LNCaP clone FGC (cell line): ENCODE data around the gene PTPRD.

Experiments
- DNase-seq: peaks from one replicate; pipeline ENCODE4 v3.0.0-alpha.2; 2011; ENCODE audit warnings: low read depth
- H3K4me3 ChIP-seq: 2 replicates; pipeline ENCODE4 v1.5.1; 2011; ENCODE audit warnings: mild to moderate bottlenecking, low read depth, low read length, control low read depth
- TF ChIP-seq, protein P1 (sequence below): IDR thresholded peaks from 2 replicates; pipeline ENCODE4 v1.5.1; 2012; ENCODE audit warnings: mild to moderate bottlenecking; ENCODE audit not compliant: control insufficient read depth, insufficient read depth; ENCODE audit errors: extremely low read depth

Gene PTPRD

DNA sequence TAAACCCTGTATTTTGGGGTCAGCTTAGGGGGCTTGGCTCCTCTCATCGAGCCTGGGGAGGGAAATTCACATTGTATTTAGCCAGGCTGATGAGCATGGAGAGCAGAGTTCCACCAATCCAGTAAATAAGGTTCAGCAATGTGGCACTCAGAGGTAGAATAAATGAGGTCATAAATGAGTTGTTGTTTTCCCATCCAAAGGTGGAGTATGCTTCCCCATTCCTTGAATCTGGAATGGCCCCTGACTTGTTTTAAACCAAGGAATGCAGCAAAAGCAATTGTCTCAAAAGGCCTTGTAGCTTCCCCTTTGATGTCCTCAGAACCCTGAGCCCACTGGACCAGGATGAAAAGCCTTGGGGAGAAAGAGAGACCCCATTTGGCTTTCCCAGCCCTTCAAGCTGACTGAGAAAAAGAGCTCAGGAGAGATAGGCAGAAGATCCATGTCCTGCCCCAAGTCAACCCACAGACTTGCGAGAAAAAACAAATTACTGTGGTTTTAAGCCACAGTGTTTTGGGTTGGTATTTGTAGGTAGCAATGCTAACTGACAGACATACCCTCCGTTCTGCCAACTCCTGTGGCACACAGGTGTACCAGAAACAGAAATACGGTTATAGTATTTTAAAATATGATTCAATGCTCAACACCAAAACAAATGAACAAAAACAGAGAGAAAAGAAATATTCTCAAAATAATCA is 2247.2 kb downstream of the PTPRD start:
- H3K4me3 ChIP-seq = no peak overlapping the region
- TF ChIP-seq, protein P1, sequence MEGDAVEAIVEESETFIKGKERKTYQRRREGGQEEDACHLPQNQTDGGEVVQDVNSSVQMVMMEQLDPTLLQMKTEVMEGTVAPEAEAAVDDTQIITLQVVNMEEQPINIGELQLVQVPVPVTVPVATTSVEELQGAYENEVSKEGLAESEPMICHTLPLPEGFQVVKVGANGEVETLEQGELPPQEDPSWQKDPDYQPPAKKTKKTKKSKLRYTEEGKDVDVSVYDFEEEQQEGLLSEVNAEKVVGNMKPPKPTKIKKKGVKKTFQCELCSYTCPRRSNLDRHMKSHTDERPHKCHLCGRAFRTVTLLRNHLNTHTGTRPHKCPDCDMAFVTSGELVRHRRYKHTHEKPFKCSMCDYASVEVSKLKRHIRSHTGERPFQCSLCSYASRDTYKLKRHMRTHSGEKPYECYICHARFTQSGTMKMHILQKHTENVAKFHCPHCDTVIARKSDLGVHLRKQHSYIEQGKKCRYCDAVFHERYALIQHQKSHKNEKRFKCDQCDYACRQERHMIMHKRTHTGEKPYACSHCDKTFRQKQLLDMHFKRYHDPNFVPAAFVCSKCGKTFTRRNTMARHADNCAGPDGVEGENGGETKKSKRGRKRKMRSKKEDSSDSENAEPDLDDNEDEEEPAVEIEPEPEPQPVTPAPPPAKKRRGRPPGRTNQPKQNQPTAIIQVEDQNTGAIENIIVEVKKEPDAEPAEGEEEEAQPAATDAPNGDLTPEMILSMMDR = no peak
- DNase-seq = no peak

DNA sequence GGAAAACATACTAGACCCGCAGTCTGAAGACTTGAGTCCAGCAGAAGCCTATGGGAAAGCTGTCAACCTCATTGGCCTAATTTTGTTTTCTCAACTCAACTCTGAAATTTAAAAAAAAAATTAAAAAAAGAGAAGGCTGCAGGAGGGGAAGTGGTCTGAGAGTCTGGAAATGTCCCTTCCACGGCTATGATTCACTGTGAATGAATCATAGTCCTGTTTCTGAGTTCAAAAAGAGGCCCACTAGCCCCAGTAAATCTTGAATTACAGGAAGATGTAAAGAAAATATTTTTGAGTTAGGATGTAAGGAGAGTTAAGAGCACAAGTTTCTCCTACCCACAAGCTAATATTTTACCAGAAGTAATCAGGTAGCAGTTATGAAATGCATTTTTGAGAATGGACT is 2247.8 kb downstream of the PTPRD start:
- DNase-seq = no peak
- TF ChIP-seq, protein P1 = no peak
- H3K4me3 ChIP-seq = no peak overlapping the region

DNA sequence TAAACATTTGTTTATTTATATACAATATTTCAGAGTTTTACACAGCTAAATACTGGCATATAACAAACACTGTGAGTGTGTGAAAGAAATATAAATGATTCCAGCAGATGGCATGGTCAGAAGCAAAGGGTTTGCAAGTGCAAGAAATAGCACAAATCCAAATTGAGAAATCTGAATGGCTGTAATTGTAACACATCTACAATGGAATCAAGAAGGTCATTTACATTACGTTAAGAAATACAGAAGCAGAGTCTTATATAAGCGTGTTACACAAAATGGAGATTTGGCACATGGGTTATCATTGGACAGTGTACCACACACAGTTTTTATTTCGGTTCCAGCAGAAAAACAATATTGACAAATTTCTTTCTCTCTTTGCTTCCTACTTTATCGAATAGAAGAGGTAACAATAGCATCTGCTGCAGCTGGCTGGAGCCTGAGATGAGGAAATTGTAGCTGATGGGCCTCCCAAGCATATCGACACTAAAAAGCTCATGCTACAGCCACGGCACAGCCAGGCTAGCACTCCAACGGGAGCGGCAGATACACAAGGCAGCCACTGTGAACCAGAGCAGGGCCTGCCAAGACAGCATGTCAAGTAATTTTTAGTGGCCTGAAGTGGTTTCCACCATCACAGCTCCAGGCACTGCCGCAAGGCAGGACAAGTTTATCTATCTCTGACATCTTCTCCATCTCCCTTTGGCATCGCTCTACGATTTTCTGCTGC is 2248.6 kb downstream of the PTPRD start:
- no peak overlapping the region for H3K4me3 ChIP-seq
- TF ChIP-seq, protein P1 = no peak

DNA sequence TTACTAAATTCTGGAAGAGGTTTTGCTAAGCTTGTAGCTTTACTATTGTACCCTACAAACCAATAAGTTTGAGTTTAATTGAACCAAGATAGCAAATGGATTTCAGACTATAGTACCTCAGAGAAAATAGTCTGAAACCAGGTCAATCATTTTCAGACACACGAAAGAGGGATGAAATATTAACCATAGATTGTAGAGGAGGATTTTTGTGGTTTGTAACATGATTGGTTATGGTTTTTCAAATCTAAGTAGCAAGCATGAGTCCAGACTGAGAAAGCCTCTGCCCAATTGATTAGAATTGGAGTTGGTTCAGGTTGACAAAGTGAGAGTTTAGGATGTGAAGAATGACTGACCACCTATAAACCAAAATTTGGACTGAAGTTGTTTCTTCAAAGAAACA is 2250.6 kb downstream of the PTPRD start:
- TF ChIP-seq, protein P1 = no peak
- no peak for DNase-seq

More for the DNA sequence above, 2248.6 kb downstream of the PTPRD start:
- no peak for DNase-seq

DNA sequence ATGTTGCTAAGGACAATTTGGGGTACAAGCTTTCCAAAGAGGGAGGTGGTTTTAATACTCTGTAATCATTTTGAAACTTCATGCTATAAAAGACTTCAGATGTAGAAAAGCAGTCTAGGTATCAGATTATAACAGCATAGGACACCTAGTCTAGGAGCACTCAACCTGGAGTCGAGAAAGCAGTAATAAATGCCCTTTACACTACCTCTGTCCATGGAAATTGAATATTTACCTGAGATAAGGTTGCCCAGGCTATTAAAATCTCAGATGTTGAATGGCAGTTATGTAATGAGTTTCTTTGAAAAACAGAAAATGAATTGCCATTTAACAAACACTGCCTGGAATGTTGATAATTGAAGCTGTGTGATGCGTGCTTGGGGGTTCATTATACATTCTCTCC is 2251.4 kb downstream of the PTPRD start:
- no peak overlapping the region for H3K4me3 ChIP-seq
- DNase-seq = no peak
- TF ChIP-seq, protein P1 = no peak

More for the DNA sequence above, 2250.6 kb downstream of the PTPRD start:
- no peak overlapping the region for H3K4me3 ChIP-seq

DNA sequence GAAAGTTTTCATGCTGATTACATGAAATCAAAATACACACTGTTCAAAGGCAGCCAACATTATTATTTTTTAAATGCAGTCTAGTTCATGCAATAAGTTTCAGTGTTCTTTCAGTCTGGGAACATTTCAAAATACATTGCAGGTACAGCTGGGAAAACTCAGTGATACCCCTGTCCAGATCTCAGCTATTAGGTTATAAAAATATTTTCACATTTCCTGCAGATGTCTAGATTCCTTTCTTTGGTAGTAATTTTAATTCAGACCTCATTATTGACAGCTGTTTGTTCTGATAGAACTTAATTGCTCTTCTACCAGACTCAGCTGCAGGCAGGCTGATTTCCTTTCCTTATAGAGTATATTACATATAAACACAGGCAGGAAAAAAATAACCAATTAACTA is 2256.4 kb downstream of the PTPRD start:
- TF ChIP-seq, protein P1 = no peak
- H3K4me3 ChIP-seq = no peak overlapping the region
- DNase-seq = no peak
